ELF-1 (cell line): Measurements from ENCODE around the gene GABRG3.
"Not testable (repeated sequence)": the region's sequence is repeated elsewhere in the genome, so short reads cannot be mapped to it uniquely, and the experiment has no call there.

Source experiments
- DNase-seq: peaks from one replicate; pipeline ENCODE4 v3.0.0-alpha.2; 2016; ENCODE audit warnings: low read depth, low spot score

The GABRG3 gene

DNA sequence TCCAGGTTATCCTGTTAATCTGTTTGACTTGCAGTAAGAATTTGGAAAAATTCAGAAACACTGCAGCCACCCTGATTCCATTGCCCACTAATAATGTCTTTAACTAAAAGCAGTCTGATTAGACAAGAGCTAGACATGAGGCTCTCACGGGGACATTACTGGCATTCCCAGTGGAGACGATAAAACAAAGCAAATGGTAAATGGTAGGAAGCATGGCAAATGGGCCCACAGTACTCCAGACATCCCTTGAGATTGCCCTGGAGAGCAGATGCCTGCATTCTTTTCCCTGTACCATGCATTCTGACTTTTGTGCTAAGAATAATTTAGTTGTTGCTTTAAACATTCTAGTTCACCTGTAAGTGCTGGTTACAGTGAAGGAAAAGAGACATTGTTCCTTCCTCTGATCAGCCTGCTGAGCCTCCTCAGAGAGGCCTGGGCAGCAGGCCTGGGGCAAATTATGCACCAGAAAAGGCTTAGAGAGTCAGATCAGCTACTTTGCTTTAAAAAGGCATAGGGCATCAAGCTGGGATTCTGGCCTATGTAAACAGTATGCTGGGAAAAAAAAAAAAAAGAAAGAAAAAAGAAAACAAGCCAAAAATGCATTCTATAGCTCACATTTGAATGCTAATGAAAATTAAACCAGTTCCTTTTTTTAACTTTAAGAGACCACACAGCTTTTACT, 204.6 kb downstream of the GABRG3 start:
- peak; percentile 54 for DNase-seq

DNA sequence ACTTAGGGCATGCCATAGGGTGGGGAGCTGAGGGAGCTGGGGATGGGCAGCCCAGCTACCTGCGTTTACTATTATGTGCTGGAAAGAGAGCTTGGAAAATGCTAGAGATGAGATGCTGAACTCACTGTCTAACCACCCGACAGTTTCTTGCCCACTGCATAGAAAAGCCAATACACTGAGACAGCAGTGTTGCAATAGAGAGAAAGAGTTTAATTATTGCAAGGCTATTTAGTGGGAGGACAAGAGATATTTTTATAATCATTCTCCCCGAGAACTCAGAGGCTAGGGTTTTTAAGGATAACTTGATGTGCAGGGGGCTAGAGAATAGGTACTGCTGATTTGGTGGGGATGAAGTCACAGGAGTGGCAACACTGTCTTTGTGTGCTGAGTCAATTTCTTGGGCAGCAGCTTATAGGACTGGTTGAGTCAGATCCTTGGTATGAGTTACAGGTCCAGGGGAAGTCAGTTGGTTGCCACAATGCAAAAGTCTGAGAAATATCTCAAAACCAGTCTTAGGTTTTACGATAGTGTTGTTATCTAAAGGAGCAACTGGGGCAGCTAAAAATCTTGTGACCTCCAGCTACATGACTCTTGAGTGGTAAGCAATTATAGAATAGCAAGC, 205.9 kb downstream of the GABRG3 start:
- DNase-seq = no peak

DNA sequence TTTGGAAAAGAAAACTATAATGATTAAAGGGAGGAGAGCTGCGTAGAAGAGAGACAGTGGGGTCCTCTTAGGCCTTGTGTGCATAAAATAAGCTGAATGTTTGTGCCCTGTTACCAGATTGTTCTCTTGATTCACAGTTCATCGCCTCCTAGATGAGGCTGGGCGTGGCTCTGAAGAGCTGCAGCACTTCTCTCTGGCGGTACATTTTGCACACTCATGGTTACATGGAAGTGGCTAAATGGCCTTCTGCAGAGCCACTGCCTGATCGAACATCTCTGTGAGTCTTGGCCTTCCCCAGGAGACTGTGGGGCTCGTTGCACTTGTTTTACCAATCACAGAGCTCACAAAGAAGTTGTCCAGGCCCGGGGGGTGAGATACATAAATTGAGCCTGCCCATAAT, 208.8 kb downstream of the GABRG3 start:
- no peak for DNase-seq

DNA sequence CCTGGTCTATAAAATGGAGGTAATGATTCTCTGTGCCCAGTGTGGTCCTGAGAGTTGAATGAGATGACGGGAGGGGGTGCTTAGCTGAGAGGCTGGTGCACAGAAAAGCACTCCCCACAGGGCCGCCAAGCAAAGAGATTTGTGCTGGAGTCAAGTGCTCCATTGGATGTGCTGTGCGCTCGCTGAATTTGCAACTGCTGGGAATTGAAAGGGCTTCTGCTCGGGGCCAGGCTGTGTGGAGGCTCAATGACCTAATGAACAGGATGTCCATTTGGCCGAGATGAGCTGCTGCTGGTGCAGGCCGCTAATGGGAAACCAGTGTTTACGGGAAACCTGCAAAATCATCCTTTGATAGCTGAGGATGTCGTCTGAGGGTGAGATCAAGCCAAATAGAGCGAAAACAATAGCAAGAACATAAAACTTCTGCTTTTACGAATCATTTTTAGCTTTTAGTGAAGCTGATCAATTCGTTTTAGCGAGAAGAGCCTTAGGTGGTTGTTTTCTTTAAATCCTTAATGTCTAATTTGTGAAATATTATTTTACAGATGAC, 211.7 kb downstream of the GABRG3 start:
- DNase-seq = no peak

DNA sequence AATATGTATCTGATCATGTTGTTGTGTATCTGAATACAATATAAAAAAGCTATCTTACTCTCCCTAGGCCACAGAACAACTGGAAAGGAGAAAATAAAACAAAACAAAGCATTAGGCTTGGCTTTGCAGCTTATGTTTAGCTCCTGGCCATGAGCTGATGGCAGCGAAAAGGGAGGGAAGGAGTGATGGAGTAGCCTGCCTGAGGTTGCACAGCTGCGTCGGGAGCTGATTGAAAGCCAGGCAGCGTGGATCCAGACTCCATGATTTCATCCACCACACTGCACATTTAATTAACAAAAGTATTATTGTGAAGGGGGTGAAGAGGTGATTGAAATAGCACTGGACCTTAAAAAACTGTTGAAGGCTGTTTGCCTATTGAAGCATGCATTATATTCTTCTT, 212.2 kb downstream of the GABRG3 start:
- no peak for DNase-seq

DNA sequence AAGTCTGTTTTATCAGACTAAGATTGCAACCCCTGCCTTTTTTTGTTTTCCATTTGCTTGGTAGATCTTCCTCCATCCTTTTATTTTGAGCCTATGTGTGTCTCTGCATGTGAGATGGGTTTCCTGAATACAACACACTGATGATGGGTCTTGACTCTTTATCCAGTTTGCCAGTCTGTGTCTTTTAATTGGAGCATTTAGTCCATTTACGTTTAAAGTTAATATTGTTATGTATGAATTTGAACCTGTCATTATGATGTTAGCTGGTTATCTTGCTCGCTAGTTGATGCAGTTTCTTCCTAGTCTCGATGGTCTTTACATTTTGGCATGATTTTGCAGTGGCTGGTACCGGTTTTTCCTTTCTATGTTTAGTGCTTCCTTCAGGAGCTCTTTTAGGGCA, 220.5 kb downstream of the GABRG3 start:
- not testable (repeated sequence) for DNase-seq

DNA sequence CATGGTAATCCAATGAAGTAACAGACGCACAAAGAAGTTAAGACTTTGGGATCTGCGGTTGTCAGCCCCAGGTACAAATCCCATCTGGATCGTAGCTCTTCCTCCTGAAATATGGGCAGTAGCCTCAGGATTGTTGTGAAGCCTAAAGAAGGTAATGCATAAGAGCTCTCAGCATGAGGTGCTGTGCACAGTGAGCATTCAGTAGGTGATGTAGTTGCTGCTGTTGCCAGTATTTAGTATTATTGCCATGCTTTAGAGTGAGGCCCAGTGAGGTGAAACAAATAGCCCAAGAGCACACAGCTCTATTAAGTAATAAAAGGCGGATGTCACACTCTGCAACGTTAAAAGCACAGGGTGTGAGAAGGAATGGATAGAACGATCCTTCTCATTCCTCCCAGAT, 225.7 kb downstream of the GABRG3 start:
- no peak for DNase-seq

DNA sequence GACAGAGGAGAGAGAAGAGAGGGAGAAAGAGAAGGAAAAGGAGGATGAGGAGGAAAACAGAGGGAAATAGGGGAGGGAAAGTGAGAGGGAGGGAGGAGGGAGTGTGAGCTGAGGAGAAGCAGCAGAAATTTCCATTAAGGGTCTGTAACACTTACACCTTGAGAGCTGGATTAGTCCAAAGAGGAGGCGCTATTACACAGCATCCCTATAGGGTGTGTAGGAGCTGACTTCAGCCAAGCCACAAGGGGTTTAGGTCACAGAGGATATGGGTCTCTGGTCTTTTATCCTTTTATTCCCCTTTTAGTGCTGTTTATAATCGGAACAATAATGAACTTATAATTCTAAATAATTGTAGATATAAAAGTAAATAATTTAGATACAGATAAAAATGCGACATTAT, 230.4 kb downstream of the GABRG3 start:
- no peak for DNase-seq

DNA sequence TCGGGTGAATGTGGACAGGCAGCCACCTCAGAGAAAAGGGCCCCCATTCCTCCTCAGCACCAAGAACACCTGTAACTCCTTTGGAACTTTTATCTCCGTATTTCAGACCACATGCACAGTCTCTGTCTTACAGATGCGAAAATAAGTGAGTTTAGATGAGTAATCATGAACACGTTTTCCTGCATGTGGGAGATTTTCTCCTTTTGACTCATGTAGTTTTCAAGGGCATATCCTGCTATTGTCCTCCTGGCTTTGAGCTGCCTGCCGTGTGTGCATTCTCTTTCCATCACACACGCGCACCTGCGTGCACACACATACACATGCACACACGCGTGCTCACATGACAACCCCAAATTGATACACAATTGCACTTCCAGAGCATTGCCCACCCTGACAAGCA, 239.2 kb downstream of the GABRG3 start:
- no peak for DNase-seq

DNA sequence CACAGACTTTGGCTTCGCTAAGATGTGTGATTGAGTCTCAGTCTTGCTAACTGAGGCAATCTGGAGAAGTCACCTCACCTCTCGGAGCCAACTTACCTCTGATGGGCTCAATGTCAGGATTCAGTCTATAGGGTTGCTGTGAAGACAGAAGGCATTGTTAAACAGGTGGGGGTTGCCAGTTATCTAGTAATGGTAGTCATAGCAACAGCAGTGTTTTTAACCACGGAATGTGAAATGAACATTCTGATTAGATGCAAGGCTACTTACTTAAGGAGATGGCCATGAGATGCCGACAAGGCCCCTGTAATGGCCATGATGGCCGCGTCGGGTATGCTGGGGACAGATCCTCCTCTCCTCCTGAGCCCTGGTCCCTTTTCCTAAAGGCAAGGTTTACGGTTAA, 243.1 kb downstream of the GABRG3 start:
- no peak for DNase-seq

DNA sequence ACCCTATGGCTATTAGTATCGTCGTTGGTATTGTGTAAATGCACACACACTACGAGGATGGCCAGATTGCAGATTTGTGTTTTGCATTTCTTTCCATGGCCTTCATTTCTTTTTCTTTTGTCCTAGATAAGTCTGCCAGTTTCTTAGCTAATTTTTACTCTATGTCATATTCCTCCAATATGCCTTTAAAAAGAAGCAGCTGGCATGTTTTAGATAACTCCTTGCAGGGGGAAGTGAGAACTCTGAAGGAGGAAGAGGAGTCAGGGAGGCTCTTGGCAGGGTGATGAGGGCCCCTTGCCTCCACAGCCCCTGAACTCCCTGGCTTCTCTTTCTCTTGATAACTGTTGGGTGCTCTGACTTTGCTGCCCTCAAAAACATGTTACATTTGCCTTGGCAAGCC, 244.0 kb downstream of the GABRG3 start:
- no peak for DNase-seq

DNA sequence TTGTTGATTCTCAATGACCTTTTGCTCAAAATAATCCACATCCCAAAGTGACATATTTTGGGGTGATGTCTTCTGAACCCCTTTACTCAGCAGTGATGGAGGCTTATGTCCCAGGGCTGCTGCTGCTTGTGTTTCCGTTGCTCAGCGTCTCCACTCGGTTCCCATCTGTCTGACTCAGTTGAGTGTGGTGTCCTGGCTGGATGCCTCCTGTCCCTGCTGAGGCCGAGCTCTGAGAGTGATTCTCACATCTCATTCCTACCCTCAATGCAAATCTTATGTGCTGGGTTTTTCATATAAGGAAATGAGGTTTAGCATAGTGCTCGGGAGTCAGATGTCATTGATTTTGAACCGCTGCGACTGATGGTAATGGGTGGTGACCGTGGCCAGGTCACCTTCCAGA, 247.4 kb downstream of the GABRG3 start:
- DNase-seq = no peak

DNA sequence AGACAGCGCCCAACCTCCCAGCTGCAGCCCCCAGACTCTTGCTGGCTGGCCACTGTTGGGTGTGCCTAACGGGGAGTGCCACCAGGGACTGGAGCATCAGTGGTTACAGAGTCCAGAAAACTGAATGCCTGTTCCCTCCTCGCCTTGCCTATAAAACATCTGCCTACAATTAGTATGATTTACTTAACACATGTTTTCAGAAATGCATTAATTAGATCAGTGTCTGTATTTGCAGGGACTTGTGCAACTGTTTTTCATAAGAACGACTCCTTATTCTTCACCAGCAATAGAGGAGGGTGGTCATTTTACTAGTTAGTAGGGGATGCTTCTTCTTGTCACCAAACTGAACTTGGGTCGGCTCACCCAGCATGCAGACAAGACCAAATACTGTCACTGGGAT, 248.7 kb downstream of the GABRG3 start:
- no peak for DNase-seq

DNA sequence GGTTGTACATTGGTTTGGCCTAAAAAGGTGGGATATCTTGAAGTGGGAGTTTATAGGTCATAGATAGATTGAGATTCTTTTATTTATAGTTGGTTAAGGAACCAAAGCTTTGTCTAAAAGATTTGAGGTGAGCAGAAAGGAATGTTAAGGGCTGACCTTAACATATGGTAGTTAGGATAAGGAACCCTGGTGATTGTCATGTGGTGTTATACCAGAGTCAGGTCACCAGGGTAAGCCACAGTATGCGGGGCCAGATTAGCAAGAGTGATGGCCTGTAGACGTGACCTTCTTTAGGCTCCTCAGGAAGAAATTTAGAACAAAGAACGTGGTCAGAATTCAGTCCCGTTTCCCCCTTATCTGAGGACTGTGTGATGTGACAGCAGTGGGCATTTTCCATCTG, 249.2 kb downstream of the GABRG3 start:
- DNase-seq = no peak

DNA sequence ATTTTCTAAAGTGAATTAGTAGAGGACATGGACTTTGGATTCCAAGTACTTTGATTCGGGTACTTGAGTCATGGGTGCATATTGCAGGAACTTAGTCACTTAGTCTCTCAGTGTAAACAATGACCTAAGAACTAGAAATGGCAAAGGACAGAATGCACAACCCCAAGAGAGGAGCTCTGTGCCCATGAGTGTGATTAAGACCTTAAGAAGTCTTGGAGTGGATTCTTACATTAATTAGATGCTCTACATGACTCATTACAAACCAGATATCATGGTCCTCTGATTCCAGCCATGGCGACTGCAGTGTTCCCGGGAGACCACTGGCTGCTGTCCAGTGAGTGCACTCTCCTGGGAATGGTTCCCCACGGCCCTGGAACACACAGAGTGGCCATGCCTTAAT, 251.5 kb downstream of the GABRG3 start:
- no peak for DNase-seq

DNA sequence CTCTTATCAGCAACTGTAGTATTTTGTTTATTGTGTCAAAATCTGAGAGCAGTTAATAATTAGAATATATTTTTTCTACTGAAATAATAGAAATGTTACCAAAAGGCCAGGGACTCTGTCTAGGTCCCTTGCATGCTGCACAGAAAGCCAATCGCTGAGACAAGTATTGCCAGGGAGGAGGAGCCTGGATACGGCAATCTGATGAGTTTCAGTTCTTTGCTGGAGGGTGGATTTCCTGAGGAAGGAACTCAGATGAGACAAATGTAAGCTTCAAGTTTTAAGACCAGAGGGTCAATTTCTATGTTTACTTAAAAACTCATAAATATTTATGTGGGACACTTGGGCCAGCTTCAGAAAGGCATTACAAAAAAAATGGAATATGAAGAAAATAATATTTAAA, 252.2 kb downstream of the GABRG3 start:
- no peak for DNase-seq

DNA sequence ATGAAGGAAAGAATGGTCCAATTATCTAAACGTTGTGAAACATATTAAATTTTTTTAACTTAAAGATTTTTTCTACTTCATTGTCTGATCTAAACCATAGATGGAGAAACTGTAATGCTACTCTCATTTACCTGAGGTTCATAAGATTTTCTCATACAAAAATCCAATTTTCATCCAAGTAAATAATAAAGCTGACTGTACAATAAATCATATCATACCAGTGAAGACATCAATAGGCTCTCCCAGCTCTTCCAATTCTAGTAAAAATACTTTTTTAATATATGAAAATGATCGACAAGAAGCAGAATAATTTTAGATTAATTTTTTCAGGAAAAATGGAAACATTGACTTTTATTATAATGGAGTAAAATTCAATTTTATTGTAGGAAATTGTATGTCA, 260.8 kb downstream of the GABRG3 start:
- DNase-seq = no peak

DNA sequence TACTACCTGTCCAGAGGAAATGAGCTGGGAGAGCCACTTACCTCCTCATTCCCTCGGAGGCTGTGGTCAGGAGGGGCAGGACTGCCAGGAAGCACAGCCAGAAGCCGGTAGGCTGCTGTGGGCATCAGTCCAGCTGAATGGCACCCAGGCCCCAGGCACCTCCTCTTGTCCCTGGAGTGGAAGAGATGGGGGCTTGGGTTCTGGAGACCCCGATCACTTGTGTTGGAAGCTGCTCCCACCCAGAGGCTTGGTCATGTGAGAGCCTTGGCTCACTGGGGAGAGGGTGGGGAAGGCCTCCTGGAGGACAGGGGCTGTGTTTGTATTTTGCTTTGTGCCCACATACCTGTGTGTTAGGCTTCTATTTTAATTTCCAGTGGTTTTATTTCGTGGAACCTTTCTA, 261.9 kb downstream of the GABRG3 start:
- no peak for DNase-seq

DNA sequence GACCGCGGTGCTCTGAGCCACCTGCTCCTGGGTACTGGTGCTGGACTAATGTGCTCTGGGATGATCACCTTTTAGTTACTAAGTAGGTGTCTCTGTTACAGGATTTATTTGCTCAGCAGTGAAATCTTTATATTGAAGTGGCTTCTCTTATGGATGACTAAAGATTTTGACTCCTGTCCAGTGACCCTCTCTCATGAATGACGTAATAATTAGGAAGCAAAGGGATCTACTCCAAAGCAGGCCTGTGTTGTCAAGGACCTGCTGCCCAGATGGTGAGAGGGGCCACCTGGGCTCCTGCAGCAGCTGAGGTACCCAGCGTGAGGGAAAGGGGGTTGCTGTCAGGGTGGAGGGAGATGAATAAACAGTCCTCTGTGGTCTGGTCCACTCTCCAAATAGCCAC, 263.6 kb downstream of the GABRG3 start:
- no peak for DNase-seq

DNA sequence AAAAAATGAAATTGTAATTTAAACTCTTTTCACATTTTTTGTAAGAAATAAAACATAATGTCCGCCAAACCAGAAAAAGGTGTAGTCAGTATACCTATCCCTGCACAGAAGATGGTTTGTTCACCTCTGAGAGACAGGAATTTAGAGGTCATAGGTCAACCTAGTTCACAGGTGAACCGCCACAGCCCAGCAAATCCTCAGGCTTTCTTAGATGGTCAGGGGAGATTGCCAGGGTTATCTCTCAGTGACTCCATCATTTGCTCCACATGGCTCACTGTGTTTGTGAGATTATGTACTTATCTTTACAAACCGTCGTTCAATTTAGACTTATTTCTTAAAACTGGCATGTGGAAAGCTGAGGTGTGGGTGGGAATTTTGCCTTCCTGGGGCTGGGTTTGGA, 264.2 kb downstream of the GABRG3 start:
- peak; percentile 15 for DNase-seq

DNA sequence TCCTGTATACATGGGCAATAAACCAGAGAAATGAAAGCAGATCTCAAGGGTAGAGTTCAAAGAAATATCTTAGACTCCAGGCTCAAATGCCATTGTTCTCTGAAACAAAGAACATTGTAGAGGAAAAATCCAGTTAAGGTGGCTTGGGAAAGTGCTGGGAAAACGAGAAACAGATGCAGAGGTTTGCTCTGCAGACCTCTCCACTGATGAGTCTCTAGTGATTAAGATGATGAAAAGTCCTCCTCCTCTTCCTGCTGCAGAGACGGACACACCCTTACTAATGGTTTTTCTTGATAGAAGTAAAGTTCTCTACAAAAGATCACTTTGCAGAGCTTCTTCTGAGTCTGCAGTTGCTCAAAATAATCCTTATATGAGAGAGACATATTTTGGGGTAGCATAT, 264.7 kb downstream of the GABRG3 start:
- DNase-seq = no peak

DNA sequence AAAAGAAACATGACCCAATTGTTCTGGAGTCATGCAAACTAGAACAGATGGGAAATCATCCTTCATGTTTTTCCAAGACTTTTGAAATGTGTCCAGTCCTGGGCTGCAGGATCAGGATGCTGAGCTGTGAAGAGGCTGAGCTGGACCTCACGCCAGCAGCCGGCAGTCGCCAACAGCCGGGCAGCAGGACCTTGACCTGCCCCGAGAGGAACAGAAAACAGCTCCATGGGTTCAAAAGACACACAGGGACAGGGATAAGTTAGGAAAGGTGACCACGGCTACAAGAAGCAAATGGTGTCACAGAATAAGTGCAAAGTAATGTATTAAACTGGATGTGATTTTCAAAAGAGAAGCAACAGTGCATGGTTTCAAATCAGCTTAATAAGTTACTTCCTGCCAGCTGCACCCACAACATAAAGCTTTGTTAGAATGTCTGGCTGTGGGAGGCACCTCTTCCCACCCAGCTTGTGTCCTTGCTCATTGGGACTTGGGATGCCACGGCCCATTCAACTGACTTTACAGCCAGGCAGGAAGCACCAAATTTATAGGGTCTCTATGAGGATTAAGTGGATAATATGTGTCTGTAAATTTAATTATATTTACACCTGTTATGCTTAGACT, 266.4 kb downstream of the GABRG3 start:
- DNase-seq = no peak

DNA sequence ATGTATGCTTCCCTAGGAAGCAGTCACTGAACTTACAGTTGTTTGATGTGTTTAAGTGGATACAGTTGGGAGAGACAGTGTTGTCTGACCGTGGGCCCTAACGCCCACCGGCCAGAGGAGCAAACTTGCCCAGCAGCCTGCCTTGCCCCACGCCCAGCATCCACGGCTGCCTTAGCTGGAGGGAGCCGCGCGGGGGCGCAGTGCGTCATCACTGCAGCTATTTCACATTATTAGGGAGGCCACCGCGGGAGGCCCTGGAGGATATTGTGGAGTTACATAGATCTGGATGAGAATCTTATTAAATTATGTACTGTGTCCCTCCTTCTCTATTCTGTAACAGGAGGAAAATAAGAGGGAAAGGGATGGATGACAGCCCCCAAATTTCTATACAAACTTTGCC, 267.2 kb downstream of the GABRG3 start:
- no peak for DNase-seq
